Motor neuron (in vitro differentiated cells): Measurements from ENCODE around the gene MYO18A. TPM values are rescaled to one million over a fixed set of nuclear protein-coding genes. Genes with fewer than 3 reads are reported as not detected.

ENCODE experiments used
- ATAC-seq, 8 experiments: fragments of 200-7000 bp; cut with Tn5 transposase; replicated peaks in 6 of 8; 2 replicates each; pipeline ENCODE4 v1.8.0; 2021; ENCODE audit warnings: mild to moderate bottlenecking in 8 of 8, moderate library complexity in 8 of 8
- H3K27ac ChIP-seq, 2 donors: fragments of 250-450 bp; sonication (Bioruptor Pico); 2 replicates each; pipeline ENCODE4 v1.9.0; 2021; ENCODE audit warnings: antibody characterized with exemption in 2 of 2, mild to moderate bottlenecking in 2 of 2, moderate library complexity in 1 of 2
- H3K4me1 ChIP-seq, 2 donors: fragments of 250-450 bp; sonication (Bioruptor Pico); replicated peaks in 1 of 2; 2 replicates each; pipeline ENCODE4 v1.6.1; 2021; ENCODE audit warnings: antibody characterized with exemption in 2 of 2, mild to moderate bottlenecking in 2 of 2, moderate library complexity in 1 of 2
- H3K4me3 ChIP-seq, 5 donors: fragments of 250-450 bp; sonication (Bioruptor Pico); 2 replicates each; pipeline ENCODE4 v1.9.0; 2021; ENCODE audit warnings: antibody characterized with exemption in 5 of 5, mild to moderate bottlenecking in 5 of 5, moderate library complexity in 4 of 5
- WGBS, 10 experiments: fragments of 450-650 bp; shearing (Covaris generic); methylation state at CpG; one replicate each; pipeline ENCODE4 v1.0.0; 2022; 5-methylcytosine and 5-hydroxymethylcytosine counted together
- in situ Hi-C, 9 experiments: fragments of 400-800 bp; cut with MboI; loops; one replicate each; pipeline ENCODE4 v1.15.0; 2021; ENCODE audit warnings: low sequenced_read_pairs in 9 of 9, low pct_unique_long_range_greater_than_20kb in 2 of 9; ENCODE audit not compliant: unreplicated experiment in 9 of 9
- total RNA-seq, 8 experiments: library from RNA; unstranded; fragments of 300-600 nt; gene quantifications; 2 replicates each; pipeline versions ENCODE4 v1.2.3 to v1.2.4, GENCODE V29; 2022

The MYO18A gene
- total RNA-seq, 8 experiments from 2014 or later, result 25.9 to 233 (median 31.1) TPM

- H3K4me3 ChIP-seq, result no peak overlapping the region
- H3K4me1 ChIP-seq, result peaks cover 6 to 15% of the 10 kb centered on the region in 2 donors
- WGBS, 10 experiments, result 84 to 95% (median 88%) methylated on average over 5 to 6 of the region's 6 CpGs; no CpG with 5 or more reads in 7 of the 10 experiments
- in situ Hi-C loops, result loop anchor here in 3 of 9 experiments (10.0 to 25.0 kb wide), 2 partner anchors 154 to 382 kb away; partner anchors contain the start of genes NEK8 (in 1 of the 3), TLCD1 (in 1 of the 3) and TRAF4 (in 1 of the 3)
- no peak for ATAC-seq
- no peak overlapping the region for H3K27ac ChIP-seq
These were observed 60.9 kb downstream of the MYO18A start for GRCh38 chr17:29119265-29119664.

GRCh38 chr17:29116804-29117753, 63.1 kb downstream of the MYO18A start:
- Histone ChIP-seq H3K4me3 (no peak overlapping the region), H3K4me1 (peaks cover 16 to 19% of the 10 kb centered on the region in 2 donors), H3K27ac (no peak overlapping the region)
- peak; percentile 53 to 83 (median 68) for ATAC-seq
- in situ Hi-C loops, result loop anchor here in 3 of 9 experiments (10.0 to 25.0 kb wide), 2 partner anchors 152 to 380 kb away; partner anchors contain the start of genes NEK8 (in 1 of the 3), TLCD1 (in 1 of the 3) and TRAF4 (in 1 of the 3)
- 0 to 67% (median 13%) methylated on average over 1 to 5 of the region's 26 CpGs; no CpG with 5 or more reads in 4 of the 10 experiments for WGBS, 10 experiments

- peak in 6 of 8 experiments; percentile 9 to 26 (median 16) for ATAC-seq
- WGBS, 10 experiments, result 12 to 67% (median 46%) methylated on average over 1 to 10 of the region's 20 CpGs; no CpG with 5 or more reads in 3 of the 10 experiments
- H3K4me3 ChIP-seq, result no peak overlapping the region
- H3K27ac ChIP-seq, result no peak overlapping the region
- H3K4me1 ChIP-seq, result peaks cover 23 to 26% of the 10 kb centered on the region in 2 donors
- in situ Hi-C loops, result loop anchor here in 3 of 9 experiments (10.0 to 25.0 kb wide), 2 partner anchors 151 to 379 kb away; partner anchors contain the start of genes NEK8 (in 1 of the 3), TLCD1 (in 1 of the 3) and TRAF4 (in 1 of the 3)
These were observed 64.0 kb downstream of the MYO18A start for GRCh38 chr17:29115961-29116803.

GRCh38 chr17:29115435-29115834, 64.8 kb downstream of the MYO18A start:
- 90 to 100% (median 98%) methylated on average over 1 to 4 of the region's 9 CpGs; no CpG with 5 or more reads in 6 of the 10 experiments for WGBS, 10 experiments
- in situ Hi-C loops, result loop anchor here in 3 of 9 experiments (10.0 to 25.0 kb wide), 2 partner anchors 151 to 378 kb away; partner anchors contain the start of genes NEK8 (in 1 of the 3), TLCD1 (in 1 of the 3) and TRAF4 (in 1 of the 3)

GRCh38 chr17:29114141-29114540, 66.1 kb downstream of the MYO18A start:
- Histone ChIP-seq H3K4me3 (no peak overlapping the region), H3K27ac (no peak overlapping the region), H3K4me1 (peaks cover 34 to 37% of the 10 kb centered on the region in 2 donors)
- ATAC-seq, result no peak
- in situ Hi-C loops, result loop anchor here in 3 of 9 experiments (10.0 to 25.0 kb wide), 2 partner anchors 149 to 377 kb away; partner anchors contain the start of genes NEK8 (in 1 of the 3), TLCD1 (in 1 of the 3) and TRAF4 (in 1 of the 3)
- 82 to 100% (median 92%) methylated on average over 1 to 5 of the region's 5 CpGs; no CpG with 5 or more reads in 2 of the 10 experiments for WGBS, 10 experiments

More at GRCh38 chr17:29115435-29115834, 64.8 kb downstream of the MYO18A start:
- peaks cover 23 to 26% of the 10 kb centered on the region in 2 donors for H3K4me1 ChIP-seq
- H3K4me3 ChIP-seq, result no peak overlapping the region
- H3K27ac ChIP-seq, result no peak overlapping the region
- ATAC-seq, result peak in 2 of 8 experiments; percentile 21 to 24

- in situ Hi-C loops, result loop anchor here in 3 of 9 experiments (10.0 to 25.0 kb wide), 2 partner anchors 149 to 376 kb away; partner anchors contain the start of genes NEK8 (in 1 of the 3), TLCD1 (in 1 of the 3) and TRAF4 (in 1 of the 3)
- 0 to 83% (median 71%) methylated on average over 1 to 5 of the region's 6 CpGs; no CpG with 5 or more reads in 4 of the 10 experiments for WGBS, 10 experiments
- Histone ChIP-seq H3K4me1 (peaks cover 40 to 45% of the 10 kb centered on the region in 2 donors), H3K27ac (no peak overlapping the region), H3K4me3 (no peak overlapping the region)
- ATAC-seq, result no peak
These were observed 66.9 kb downstream of the MYO18A start for GRCh38 chr17:29113334-29113733.

GRCh38 chr17:29112771-29113295, 67.4 kb downstream of the MYO18A start:
- ATAC-seq, result no peak
- in situ Hi-C loops, result loop anchor here in 3 of 9 experiments (10.0 to 25.0 kb wide), 2 partner anchors 148 to 376 kb away; partner anchors contain the start of genes NEK8 (in 1 of the 3), TLCD1 (in 1 of the 3) and TRAF4 (in 1 of the 3)

GRCh38 chr17:29111816-29112499, 68.2 kb downstream of the MYO18A start:
- in situ Hi-C loops, result loop anchor here in 3 of 9 experiments (10.0 to 25.0 kb wide), 2 partner anchors 147 to 375 kb away; partner anchors contain the start of genes NEK8 (in 1 of the 3), TLCD1 (in 1 of the 3) and TRAF4 (in 1 of the 3)
- H3K27ac ChIP-seq, result no peak overlapping the region
- peak; percentile 65 to 77 (median 72) for ATAC-seq
- H3K4me1 ChIP-seq, result peaks cover 50 to 51% of the 10 kb centered on the region in 2 donors
- WGBS, 10 experiments, result 0 to 100% (median 40%) methylated on average over 1 to 6 of the region's 20 CpGs; no CpG with 5 or more reads in 5 of the 10 experiments
- H3K4me3 ChIP-seq, result no peak overlapping the region

More at GRCh38 chr17:29112771-29113295, 67.4 kb downstream of the MYO18A start:
- WGBS, 10 experiments, result 0 to 95% (median 83%) methylated on average over 1 to 4 of the region's 11 CpGs; no CpG with 5 or more reads in 4 of the 10 experiments
- Histone ChIP-seq H3K27ac (no peak overlapping the region), H3K4me1 (peaks cover 45 to 50% of the 10 kb centered on the region in 2 donors), H3K4me3 (no peak overlapping the region)

- in situ Hi-C loops, result loop anchor here in 3 of 9 experiments (10.0 to 25.0 kb wide), 2 partner anchors 146 to 373 kb away; partner anchors contain the start of genes NEK8 (in 1 of the 3), TLCD1 (in 1 of the 3) and TRAF4 (in 1 of the 3)
- peaks cover 40 to 51% of the 10 kb centered on the region in 2 donors for H3K4me1 ChIP-seq
These were observed 69.8 kb downstream of the MYO18A start for GRCh38 chr17:29110372-29110757.

GRCh38 chr17:29109477-29110371, 70.5 kb downstream of the MYO18A start:
- ATAC-seq, result peak in 7 of 8 experiments; percentile 18 to 77 (median 34)
- in situ Hi-C loops, result loop anchor here in 6 of 9 experiments (10.0 to 25.0 kb wide), 3 partner anchors 135 to 372 kb away; partner anchors contain the start of genes NEK8 (in 1 of the 6), TLCD1 (in 1 of the 6) and TRAF4 (in 1 of the 6)
- 0 to 57% (median 33%) methylated on average over 1 to 6 of the region's 32 CpGs; no CpG with 5 or more reads in 4 of the 10 experiments for WGBS, 10 experiments
- Histone ChIP-seq H3K27ac (peak overlapping the region; percentile 40 to 61), H3K4me1 (peaks cover 40 to 51% of the 10 kb centered on the region in 2 donors), H3K4me3 (no peak overlapping the region)

More at GRCh38 chr17:29110372-29110757, 69.8 kb downstream of the MYO18A start:
- WGBS, 10 experiments, result 92 to 100% (median 97%) methylated on average over 1 to 13 of the region's 16 CpGs; no CpG with 5 or more reads in 6 of the 10 experiments
- no peak for ATAC-seq
- no peak overlapping the region for H3K4me3 ChIP-seq
- no peak overlapping the region for H3K27ac ChIP-seq
